ENCODE measurements around the gene SYTL4.

SYTL4 gene

GRCh38 chrX:100643212-100643611, 88.7 kb downstream of the SYTL4 start:
- no peak for TF ChIP-seq CTCF (IDR thresholded peaks at IDR 0.05; ENCODE audit: control insufficient read depth, extremely low read depth, insufficient read depth)
- DNase-seq (ENCODE audit: low read depth), result no peak
- H3K4me3 ChIP-seq (ENCODE audit: low read depth, low read length), result no peak overlapping the region

- no peak overlapping the region for H3K4me3 ChIP-seq (ENCODE audit: low read depth, low read length)
- TF ChIP-seq CTCF (IDR thresholded peaks at IDR 0.05; ENCODE audit: control insufficient read depth, extremely low read depth, insufficient read depth), result no peak
- no peak for DNase-seq (ENCODE audit: low read depth)
These were observed 89.6 kb downstream of the SYTL4 start for GRCh38 chrX:100642290-100642689.

- DNase-seq (ENCODE audit: low read depth), result peak; percentile 52
- TF ChIP-seq CTCF (IDR thresholded peaks at IDR 0.05; ENCODE audit: control insufficient read depth, extremely low read depth, insufficient read depth), result peak; percentile 51
- peak within 1 kb of the TSS; percentile 57 for H3K4me3 ChIP-seq (ENCODE audit: low read depth, low read length)
These were observed 95.5 kb downstream of the SYTL4 start, which contains the start of gene TSPAN6 for GRCh38 chrX:100636321-100636991. TSS of gene TSPAN6 (minus strand) at chrX:100636806. CDS start at chrX:100636694, 112 bp downstream.

- DNase-seq (ENCODE audit: low read depth), result no peak
- peak overlapping the region; percentile 57 for H3K4me3 ChIP-seq (ENCODE audit: low read depth, low read length)
- no peak for TF ChIP-seq CTCF (IDR thresholded peaks at IDR 0.05; ENCODE audit: control insufficient read depth, extremely low read depth, insufficient read depth)
These were observed 96.0 kb downstream of the SYTL4 start for GRCh38 chrX:100635989-100636320.

GRCh38 chrX:100635040-100635439, 96.9 kb downstream of the SYTL4 start:
- H3K4me3 ChIP-seq (ENCODE audit: low read depth, low read length), result no peak overlapping the region
- no peak for TF ChIP-seq CTCF (IDR thresholded peaks at IDR 0.05; ENCODE audit: control insufficient read depth, extremely low read depth, insufficient read depth)
- no peak for DNase-seq (ENCODE audit: low read depth)

GRCh38 chrX:100625985-100626491, 105.9 kb downstream of the SYTL4 start:
- no peak overlapping the region for H3K4me3 ChIP-seq (ENCODE audit: low read depth, low read length)
- no peak for DNase-seq (ENCODE audit: low read depth)
- no peak for TF ChIP-seq CTCF (IDR thresholded peaks at IDR 0.05; ENCODE audit: control insufficient read depth, extremely low read depth, insufficient read depth)
